Esophagus (tissue), 2 donors: ENCODE measurements around the gene ZNF501. TPM values are rescaled to one million over a fixed set of nuclear protein-coding genes. Genes with fewer than 3 reads are reported as not detected.

Experiments used
- H3K27ac ChIP-seq, 2 donors: one replicate each; pipeline ENCODE4 v1.5.1; 2013; ENCODE audit warnings: low read depth in 2 of 2, mild to moderate bottlenecking in 2 of 2, inconsistent platforms in 1 of 2, low read length in 1 of 2, moderate library complexity in 1 of 2
- H3K27me3 ChIP-seq, 2 donors: one replicate each; pipeline ENCODE4 v1.6.1; 2013; ENCODE audit warnings: low read length in 2 of 2, control low read depth in 1 of 2, mild to moderate bottlenecking in 1 of 2; ENCODE audit not compliant: insufficient read depth in 2 of 2, control insufficient read depth in 1 of 2
- H3K36me3 ChIP-seq, 2 donors: one replicate each; pipeline ENCODE4 v1.6.1; 2013; ENCODE audit warnings: low read length in 1 of 2; ENCODE audit not compliant: control insufficient read depth in 2 of 2, insufficient read depth in 2 of 2
- H3K4me1 ChIP-seq, 2 donors: one replicate each; pipeline ENCODE4 v1.6.1; 2013; ENCODE audit warnings: low read length in 1 of 2; ENCODE audit not compliant: control insufficient read depth in 2 of 2, insufficient read depth in 2 of 2
- H3K4me3 ChIP-seq, 2 donors: one replicate each; pipeline ENCODE4 v1.5.1; 2013; ENCODE audit warnings: low read length in 2 of 2, mild to moderate bottlenecking in 2 of 2, low read depth in 1 of 2, moderate library complexity in 1 of 2
- H3K9me3 ChIP-seq, 2 donors: one replicate each; pipeline ENCODE4 v1.6.1; 2013; ENCODE audit warnings: mild to moderate bottlenecking in 2 of 2, low read depth in 1 of 2, low read length in 1 of 2, moderate library complexity in 1 of 2; ENCODE audit not compliant: control insufficient read depth in 2 of 2, insufficient read depth in 1 of 2
- WGBS, 2 donors: extraction: QIAGEN DNeasy Blood & Tissue Kit; methylation state at CpG; one replicate each; pipeline ENCODE4 v1.1.7; 2013; 5-methylcytosine and 5-hydroxymethylcytosine counted together
- polyA plus RNA-seq, 2 donors: library from polyadenylated mRNA; stranded (reverse); fragments of 200-250 nt; gene quantifications; one replicate each; pipeline ENCODE4 v1.2.3, GENCODE V29; 2013
- donor health status: healthy with polysubstance abuse.
- donor health status: Bipolar disorder and iron deficiency.

The ZNF501 gene
- polyA plus RNA-seq = under 1 TPM; 0.53 to 0.89 TPM

DNA sequence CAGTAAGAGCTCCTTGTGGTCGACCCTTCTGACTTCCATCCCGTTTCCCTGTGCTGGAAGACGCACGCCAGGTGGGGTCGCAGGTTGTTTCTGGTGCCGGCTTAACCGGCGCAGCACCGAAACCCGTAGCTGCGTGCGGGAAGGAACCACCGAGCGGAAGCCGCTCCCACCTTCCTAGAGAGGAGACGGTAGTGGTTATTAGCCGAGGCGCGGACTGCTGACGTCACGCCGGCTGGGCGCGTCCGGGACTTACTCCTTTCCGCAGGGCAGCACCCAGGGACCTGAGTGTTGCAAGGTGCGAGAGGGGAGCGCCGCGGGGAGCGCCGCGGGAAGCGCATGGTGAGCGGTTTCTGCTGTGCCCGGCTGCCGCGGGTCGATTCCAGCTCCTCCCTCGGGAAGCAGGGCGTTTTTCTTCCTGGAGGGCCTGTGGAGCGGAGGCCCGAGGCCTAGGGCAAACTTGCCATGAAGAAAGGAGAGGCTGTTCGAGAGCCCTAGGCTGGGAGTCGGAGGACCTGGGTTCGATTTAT is at the start of gene ZNF501:
Gene ZNF501 (plus strand): TSS at position 252 of the 527 bp plus-strand sequence. CDS start 4,787 bp downstream, outside the sequence.
- 2 to 3% methylated on average over 46 of the region's 46 CpGs for WGBS, 2 donors
- peak within 1 kb of the TSS; percentile 55 to 79 for H3K27ac ChIP-seq

GRCh38 chr3:44680921-44681455 is 48.4 kb upstream of the ZNF501 start:
- 93 to 96% methylated on average over 4 of the region's 4 CpGs for WGBS, 2 donors
- Histone ChIP-seq H3K4me3 (no peak overlapping the region), H3K27me3 (no peaks in the 10 kb centered on the region), H3K4me1 (peaks cover 0 to 5% of the 10 kb centered on the region in 2 donors), H3K9me3 (peaks cover 0 to 12% of the 10 kb centered on the region in 2 donors), H3K27ac (no peak overlapping the region), H3K36me3 (no peaks in the 10 kb centered on the region)

More for the DNA sequence above, at the start of gene ZNF501:
- Histone ChIP-seq H3K9me3 (peaks cover 3 to 6% of the 10 kb centered on the region in 2 donors), H3K27me3 (no peaks in the 10 kb centered on the region), H3K4me3 (peak within 1 kb of the TSS; percentile 62 to 88), H3K4me1 (no peaks in the 10 kb centered on the region), H3K36me3 (peaks cover 0 to 6% of the 10 kb centered on the region in 2 donors)

- Histone ChIP-seq H3K4me3 (no peak overlapping the region), H3K4me1 (peaks cover 0 to 5% of the 10 kb centered on the region in 2 donors), H3K36me3 (no peaks in the 10 kb centered on the region), H3K27ac (no peak overlapping the region), H3K9me3 (peaks cover 0 to 11% of the 10 kb centered on the region in 2 donors), H3K27me3 (no peaks in the 10 kb centered on the region)
- WGBS, 2 donors = 94 to 95% methylated on average over 2 of the region's 2 CpGs
Observed at GRCh38 chr3:44682182-44682896, 47.1 kb upstream of the ZNF501 start.

GRCh38 chr3:44685128-44685800 is 44.2 kb upstream of the ZNF501 start:
- peak overlapping the region in 1 of 2 donors; percentile 46 for H3K27ac ChIP-seq
- H3K4me3 ChIP-seq = peak overlapping the region; percentile 75 to 92
- H3K9me3 ChIP-seq = peaks cover 0 to 9% of the 10 kb centered on the region in 2 donors
- peaks cover 0 to 5% of the 10 kb centered on the region in 2 donors for H3K4me1 ChIP-seq
- H3K36me3 ChIP-seq = no peaks in the 10 kb centered on the region
- no peaks in the 10 kb centered on the region for H3K27me3 ChIP-seq
- 3% methylated on average over 48 of the region's 48 CpGs for WGBS, 2 donors

- Histone ChIP-seq H3K36me3 (no peaks in the 10 kb centered on the region), H3K4me1 (peaks cover 0 to 5% of the 10 kb centered on the region in 2 donors), H3K27ac (no peak overlapping the region), H3K4me3 (no peak overlapping the region), H3K9me3 (peaks cover 0 to 6% of the 10 kb centered on the region in 2 donors), H3K27me3 (no peaks in the 10 kb centered on the region)
- 54 to 58% methylated on average over 1 of the region's 1 CpG for WGBS, 2 donors
Observed at GRCh38 chr3:44687898-44688297, 41.5 kb upstream of the ZNF501 start.

DNA sequence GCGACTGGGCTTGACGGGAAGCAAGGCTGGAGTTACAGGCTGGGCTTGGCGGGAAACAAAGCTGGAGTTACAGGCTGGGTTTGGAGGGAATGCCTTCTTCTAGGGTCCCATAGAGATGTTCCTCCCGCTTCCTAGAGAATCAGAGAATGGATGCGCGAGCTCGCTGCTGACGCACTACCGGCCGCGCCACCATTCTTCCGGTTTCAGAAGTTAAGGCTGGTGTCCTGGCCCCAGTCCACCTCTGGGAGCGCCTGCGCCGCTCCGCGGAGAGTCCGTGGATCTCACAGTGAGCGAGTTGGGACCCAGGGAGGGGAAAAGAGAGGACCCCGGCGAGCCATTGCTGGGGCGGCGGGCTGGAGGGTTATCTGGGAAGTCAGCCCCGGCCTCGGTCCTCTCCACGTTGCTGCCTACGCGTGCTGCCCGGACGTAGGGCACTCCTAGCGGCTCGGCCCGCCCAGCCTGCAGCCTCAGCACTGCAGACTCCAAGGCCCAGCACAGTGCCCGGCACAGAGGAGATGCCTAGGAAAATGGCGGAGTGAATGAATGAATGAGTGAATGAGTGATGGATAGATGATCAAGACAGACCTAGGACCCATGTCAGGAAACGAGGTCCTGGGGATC is 16.9 kb upstream of the ZNF501 start, which contains the start of gene ZNF502:
Gene ZNF502 (plus strand): TSS at position 206 of the 621 bp plus-strand sequence. CDS start 7,602 bp downstream, outside the sequence.
- H3K27me3 ChIP-seq = no peaks in the 10 kb centered on the region
- peak within 1 kb of the TSS; percentile 79 to 81 for H3K4me3 ChIP-seq
- H3K9me3 ChIP-seq = peaks cover 0 to 7% of the 10 kb centered on the region in 2 donors
- no peaks in the 10 kb centered on the region for H3K4me1 ChIP-seq
- peak within 1 kb of the TSS; percentile 65 to 83 for H3K27ac ChIP-seq
- WGBS, 2 donors = 2% methylated on average over 35 to 36 of the region's 36 CpGs
- no peaks in the 10 kb centered on the region for H3K36me3 ChIP-seq

DNA sequence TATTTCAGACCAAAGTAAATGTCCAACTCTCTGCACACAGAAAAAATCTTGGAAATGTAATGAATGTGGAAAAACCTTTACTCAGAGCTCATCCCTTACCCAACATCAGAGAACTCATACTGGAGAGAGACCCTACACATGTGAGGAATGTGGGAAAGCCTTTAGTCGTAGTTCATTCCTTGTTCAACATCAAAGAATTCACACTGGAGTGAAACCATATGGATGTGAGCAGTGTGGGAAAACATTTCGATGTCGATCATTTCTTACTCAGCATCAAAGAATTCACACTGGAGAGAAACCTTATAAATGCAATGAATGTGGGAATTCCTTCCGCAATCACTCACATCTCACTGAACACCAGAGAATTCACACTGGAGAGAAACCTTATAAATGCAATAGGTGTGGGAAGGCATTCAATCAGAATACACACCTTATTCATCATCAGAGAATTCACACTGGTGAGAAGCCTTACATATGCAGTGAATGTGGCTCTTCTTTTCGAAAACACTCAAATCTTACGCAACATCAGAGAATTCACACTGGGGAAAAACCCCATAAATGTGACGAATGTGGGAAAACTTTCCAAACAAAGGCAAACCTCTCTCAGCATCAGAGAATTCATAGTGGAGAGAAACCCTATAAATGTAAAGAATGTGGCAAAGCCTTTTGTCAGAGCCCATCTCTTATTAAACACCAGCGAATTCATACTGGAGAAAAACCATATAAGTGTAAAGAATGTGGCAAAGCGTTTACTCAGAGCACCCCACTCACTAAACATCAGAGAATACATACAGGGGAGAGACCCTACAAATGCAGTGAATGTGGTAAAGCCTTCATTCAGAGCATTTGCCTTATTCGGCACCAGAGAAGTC is 8.0 kb upstream of the ZNF501 start:
- 97 to 98% methylated on average over 10 of the region's 10 CpGs for WGBS, 2 donors
- Histone ChIP-seq H3K36me3 (peaks cover 5 to 10% of the 10 kb centered on the region in 2 donors), H3K27me3 (no peaks in the 10 kb centered on the region), H3K4me1 (no peaks in the 10 kb centered on the region), H3K9me3 (peaks cover 9 to 20% of the 10 kb centered on the region in 2 donors), H3K4me3 (no peak overlapping the region), H3K27ac (no peak overlapping the region)

GRCh38 chr3:44722103-44722401 is 7.4 kb upstream of the ZNF501 start:
- H3K27me3 ChIP-seq = no peaks in the 10 kb centered on the region
- H3K4me3 ChIP-seq = no peak overlapping the region
- peaks cover 5 to 10% of the 10 kb centered on the region in 2 donors for H3K36me3 ChIP-seq
- no peak overlapping the region for H3K27ac ChIP-seq
- H3K9me3 ChIP-seq = peaks cover 9 to 20% of the 10 kb centered on the region in 2 donors
- 100% methylated on average over 1 of the region's 1 CpG for WGBS, 2 donors
- H3K4me1 ChIP-seq = no peaks in the 10 kb centered on the region
